ENCODE results near the gene SMPD4.
"Not testable (repeated sequence)": the region's sequence is repeated elsewhere in the genome, so short reads cannot be mapped to it uniquely, and the experiment has no call there.

DNA sequence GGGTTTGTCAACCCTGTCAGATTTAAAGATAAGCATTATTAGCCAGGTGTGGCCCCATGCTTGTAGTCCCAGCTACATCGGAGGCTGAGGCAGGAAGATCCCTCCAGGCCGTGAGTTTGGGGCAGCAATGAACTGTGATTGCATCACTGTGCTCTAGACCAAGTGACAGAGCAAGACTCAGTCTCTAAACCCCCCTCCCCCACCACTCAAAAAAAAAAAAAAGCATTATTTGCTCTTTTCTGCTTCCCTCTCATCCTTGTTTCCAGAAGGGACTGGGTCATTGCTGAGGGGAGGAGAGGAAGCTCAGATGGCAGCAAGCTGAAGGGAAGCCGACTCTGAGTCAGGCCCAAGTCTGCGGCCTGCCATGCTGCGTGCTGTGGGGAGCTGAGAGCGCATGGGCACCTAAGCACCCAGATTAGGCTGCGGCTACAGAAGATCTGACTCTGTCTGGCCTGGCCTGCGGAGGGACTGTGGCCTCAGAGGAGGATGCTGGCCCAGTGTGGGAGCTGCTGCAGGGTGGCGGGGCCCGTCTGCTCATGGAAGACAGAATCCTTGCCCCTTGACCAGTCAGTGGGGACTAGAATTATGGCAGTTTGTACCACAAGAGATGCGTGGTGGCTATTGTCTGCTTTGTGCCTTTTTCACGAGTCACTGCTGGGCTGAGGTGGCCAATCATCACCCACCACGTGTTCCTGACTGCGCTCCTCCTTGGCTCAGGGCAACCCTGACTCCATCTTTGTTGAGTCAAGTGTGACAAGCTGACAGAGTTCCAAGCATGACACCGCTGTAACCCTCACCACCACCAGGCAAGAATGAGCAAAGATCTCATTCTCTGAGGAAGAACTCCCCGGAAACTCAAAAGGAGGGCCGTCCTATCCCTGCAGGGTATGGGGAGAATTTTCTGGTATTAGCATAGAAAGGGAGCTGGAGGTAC is 6.7 kb upstream of the SMPD4 start:
- TF ChIP-seq, protein P1, sequence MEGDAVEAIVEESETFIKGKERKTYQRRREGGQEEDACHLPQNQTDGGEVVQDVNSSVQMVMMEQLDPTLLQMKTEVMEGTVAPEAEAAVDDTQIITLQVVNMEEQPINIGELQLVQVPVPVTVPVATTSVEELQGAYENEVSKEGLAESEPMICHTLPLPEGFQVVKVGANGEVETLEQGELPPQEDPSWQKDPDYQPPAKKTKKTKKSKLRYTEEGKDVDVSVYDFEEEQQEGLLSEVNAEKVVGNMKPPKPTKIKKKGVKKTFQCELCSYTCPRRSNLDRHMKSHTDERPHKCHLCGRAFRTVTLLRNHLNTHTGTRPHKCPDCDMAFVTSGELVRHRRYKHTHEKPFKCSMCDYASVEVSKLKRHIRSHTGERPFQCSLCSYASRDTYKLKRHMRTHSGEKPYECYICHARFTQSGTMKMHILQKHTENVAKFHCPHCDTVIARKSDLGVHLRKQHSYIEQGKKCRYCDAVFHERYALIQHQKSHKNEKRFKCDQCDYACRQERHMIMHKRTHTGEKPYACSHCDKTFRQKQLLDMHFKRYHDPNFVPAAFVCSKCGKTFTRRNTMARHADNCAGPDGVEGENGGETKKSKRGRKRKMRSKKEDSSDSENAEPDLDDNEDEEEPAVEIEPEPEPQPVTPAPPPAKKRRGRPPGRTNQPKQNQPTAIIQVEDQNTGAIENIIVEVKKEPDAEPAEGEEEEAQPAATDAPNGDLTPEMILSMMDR (IDR thresholded peaks at IDR 0.05): not testable (repeated sequence)
- not testable (repeated sequence) for TF ChIP-seq POLR2A (IDR thresholded peaks at IDR 0.05)

Data from thyroid gland (tissue), 4 donors.